Adrenal gland (tissue), 5 donors: ENCODE results near the gene TBC1D10A.

Experiments used
- POLR2A ChIP-seq, 2 donors: fragments of 450-650 bp; IDR thresholded peaks; one replicate each; pipeline ENCODE4 v1.6.1; 2017; ENCODE audit warnings: antibody characterized with exemption in 2 of 2, mild to moderate bottlenecking in 2 of 2, moderate library complexity in 1 of 2
- TF ChIP-seq, protein P1 (sequence below), 6 experiments: fragments of 450-650 bp in 4 of 6; fragments of 200-600 bp in 2 of 6; sonication (generic) in 1 of 6; IDR thresholded peaks; 1 replicate in 5 of 6; 2 replicates in 1 of 6; pipeline versions ENCODE4 v1.5.1 to v1.8.0; 2016 to 2021; ENCODE audit warnings: antibody characterized with exemption in 6 of 6, mild to moderate bottlenecking in 2 of 6, moderate library complexity in 1 of 6
- donor health status: DM: no; HTN: no; CAD: no.

DNA sequence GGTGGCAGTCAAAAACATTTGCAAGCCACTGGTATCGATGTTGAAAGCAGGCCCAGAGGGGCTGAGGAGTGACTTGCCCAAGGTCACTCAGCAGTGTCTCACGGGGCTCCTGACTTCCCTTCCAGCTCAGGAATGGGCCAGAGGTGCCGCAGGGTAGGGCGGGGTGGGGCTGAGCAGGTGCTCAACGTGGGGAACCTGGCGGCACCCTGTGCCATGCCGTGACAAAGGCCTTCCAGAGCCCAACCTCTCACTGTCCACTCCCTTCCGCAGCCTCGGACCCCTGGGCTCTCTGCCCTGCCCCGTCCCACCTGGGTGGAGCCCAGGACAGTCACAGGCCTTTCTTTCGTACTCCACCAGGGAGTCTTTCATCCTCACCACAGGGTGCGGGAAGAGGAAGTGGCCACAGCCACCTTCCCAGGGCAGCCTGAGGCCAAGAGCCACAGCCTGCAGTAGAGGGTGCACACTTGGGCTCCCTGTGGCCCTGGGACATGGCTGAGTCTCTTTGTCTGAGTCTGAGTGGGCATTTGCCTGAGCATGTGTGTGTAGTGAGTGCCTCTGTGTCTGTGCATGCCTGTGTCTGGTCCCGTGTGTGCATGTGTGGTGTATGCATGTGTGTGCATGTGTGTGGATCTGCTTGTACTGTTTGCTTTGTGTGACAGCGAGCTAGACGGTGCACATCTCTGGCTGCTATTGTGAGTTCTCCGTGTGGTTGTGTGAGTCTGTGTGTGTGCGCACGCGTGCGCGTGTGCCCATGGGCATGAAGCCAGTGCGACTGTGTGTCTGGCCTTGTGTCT is 74.1 kb downstream of the TBC1D10A start:
- TF ChIP-seq, protein P1, sequence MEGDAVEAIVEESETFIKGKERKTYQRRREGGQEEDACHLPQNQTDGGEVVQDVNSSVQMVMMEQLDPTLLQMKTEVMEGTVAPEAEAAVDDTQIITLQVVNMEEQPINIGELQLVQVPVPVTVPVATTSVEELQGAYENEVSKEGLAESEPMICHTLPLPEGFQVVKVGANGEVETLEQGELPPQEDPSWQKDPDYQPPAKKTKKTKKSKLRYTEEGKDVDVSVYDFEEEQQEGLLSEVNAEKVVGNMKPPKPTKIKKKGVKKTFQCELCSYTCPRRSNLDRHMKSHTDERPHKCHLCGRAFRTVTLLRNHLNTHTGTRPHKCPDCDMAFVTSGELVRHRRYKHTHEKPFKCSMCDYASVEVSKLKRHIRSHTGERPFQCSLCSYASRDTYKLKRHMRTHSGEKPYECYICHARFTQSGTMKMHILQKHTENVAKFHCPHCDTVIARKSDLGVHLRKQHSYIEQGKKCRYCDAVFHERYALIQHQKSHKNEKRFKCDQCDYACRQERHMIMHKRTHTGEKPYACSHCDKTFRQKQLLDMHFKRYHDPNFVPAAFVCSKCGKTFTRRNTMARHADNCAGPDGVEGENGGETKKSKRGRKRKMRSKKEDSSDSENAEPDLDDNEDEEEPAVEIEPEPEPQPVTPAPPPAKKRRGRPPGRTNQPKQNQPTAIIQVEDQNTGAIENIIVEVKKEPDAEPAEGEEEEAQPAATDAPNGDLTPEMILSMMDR (IDR thresholded peaks at IDR 0.05): no peak
- no peak for TF ChIP-seq POLR2A (IDR thresholded peaks at IDR 0.05)
